Measurements from ENCODE around the gene HMGA1.

HMGA1 gene

DNA sequence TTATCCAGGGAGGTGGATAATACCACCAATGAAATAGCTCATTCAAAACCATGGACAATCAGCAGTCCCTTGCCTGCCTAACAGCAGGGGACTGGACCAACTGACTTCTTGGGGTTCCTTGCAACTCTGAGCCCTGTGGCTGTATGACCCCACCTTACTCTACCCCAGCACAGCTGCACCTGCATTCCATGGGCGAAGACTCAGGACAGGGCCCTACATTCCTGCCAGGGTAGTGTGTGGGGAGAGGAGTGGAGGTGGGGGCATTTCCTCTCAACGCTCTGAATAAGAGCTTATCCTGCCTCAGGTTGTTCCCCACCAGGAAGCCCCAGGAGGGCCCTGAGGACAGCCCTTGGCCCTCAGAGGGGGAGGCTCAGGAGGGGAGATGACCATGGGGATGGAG, 30.8 kb upstream of the HMGA1 start:
- no peak overlapping the region for H3K4me3 ChIP-seq (ENCODE audit: low read depth, low read length)
- in situ Hi-C loops (cut with HindIII; ENCODE audit: low sequenced_read_pairs): no loop called here
- no peak for DNase-seq (ENCODE audit: low read depth, low spot score)
- no peak for TF ChIP-seq CTCF (IDR thresholded peaks at IDR 0.05; ENCODE audit: low read depth, low read length)

- in situ Hi-C loops (cut with HindIII; ENCODE audit: low sequenced_read_pairs): no loop called here
- DNase-seq (ENCODE audit: low read depth, low spot score): no peak
- TF ChIP-seq CTCF (IDR thresholded peaks at IDR 0.05; ENCODE audit: low read depth, low read length): no peak
- H3K4me3 ChIP-seq (ENCODE audit: low read depth, low read length): no peak overlapping the region
Measured at GRCh38 chr6:34206726-34207125, 29.9 kb upstream of the HMGA1 start.

- TF ChIP-seq CTCF (IDR thresholded peaks at IDR 0.05; ENCODE audit: low read depth, low read length): no peak
- in situ Hi-C loops (cut with HindIII; ENCODE audit: low sequenced_read_pairs): no loop called here
- DNase-seq (ENCODE audit: low read depth, low spot score): no peak
- no peak overlapping the region for H3K4me3 ChIP-seq (ENCODE audit: low read depth, low read length)
Measured at GRCh38 chr6:34207695-34208443, 28.8 kb upstream of the HMGA1 start.

- in situ Hi-C loops (cut with HindIII; ENCODE audit: low sequenced_read_pairs): no loop called here
Measured at GRCh38 chr6:34213772-34214171, 22.9 kb upstream of the HMGA1 start.

GRCh38 chr6:34218691-34219090, 18.0 kb upstream of the HMGA1 start:
- no peak for DNase-seq (ENCODE audit: low read depth, low spot score)
- TF ChIP-seq CTCF (IDR thresholded peaks at IDR 0.05; ENCODE audit: low read depth, low read length): no peak
- in situ Hi-C loops (cut with HindIII; ENCODE audit: low sequenced_read_pairs): no loop called here
- no peak overlapping the region for H3K4me3 ChIP-seq (ENCODE audit: low read depth, low read length)

More at GRCh38 chr6:34213772-34214171, 22.9 kb upstream of the HMGA1 start:
- no peak overlapping the region for H3K4me3 ChIP-seq (ENCODE audit: low read depth, low read length)
- TF ChIP-seq CTCF (IDR thresholded peaks at IDR 0.05; ENCODE audit: low read depth, low read length): no peak
- DNase-seq (ENCODE audit: low read depth, low spot score): no peak

DNA sequence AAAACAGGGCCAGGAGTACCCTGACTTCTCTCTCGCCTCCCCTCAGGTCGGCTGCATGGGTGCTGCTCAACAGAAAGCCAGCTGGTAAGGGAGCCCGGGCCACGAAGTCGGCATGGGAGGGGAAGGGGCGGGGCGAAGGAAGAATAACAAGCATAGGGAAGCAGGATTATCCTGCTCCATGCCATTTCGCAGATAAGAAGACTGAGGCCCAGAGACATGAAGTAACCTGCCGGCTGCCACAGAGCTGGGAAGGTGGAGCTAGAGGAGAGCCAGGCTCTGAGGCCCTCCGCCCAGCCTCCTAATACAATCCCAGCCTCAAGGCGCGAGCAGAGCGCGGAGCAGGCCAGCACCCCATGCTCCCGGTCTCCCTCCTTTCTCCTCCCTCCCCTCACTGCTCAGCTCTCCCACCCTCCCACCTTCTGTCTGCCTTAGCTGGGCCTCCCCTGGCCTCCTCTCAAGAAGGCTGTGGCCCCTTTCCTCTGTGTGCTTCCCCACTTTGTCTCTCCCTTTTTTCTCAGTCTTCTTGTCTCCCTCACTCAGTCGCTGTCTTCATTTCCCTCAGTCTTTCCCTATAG, 13.2 kb upstream of the HMGA1 start:
- H3K4me3 ChIP-seq (ENCODE audit: low read depth, low read length): peak overlapping the region; percentile 2
- TF ChIP-seq CTCF (IDR thresholded peaks at IDR 0.05; ENCODE audit: low read depth, low read length): no peak
- DNase-seq (ENCODE audit: low read depth, low spot score): no peak
- in situ Hi-C loops (cut with HindIII; ENCODE audit: low sequenced_read_pairs): no loop called here

All from astrocyte of the spinal cord (primary cell).